ENCODE measurements around the gene ARF3.

ARF3 gene

GRCh38 chr12:48961801-48962200 is 4.5 kb upstream of the ARF3 start:
- DNase-seq: no peak

- DNase-seq: no peak
Observed at GRCh38 chr12:48961331-48961730, 4.0 kb upstream of the ARF3 start.

GRCh38 chr12:48960834-48961233 is 3.5 kb upstream of the ARF3 start:
- DNase-seq: no peak

- no peak for DNase-seq
Observed at GRCh38 chr12:48958049-48958388, 732 bp upstream of the ARF3 start.

DNA sequence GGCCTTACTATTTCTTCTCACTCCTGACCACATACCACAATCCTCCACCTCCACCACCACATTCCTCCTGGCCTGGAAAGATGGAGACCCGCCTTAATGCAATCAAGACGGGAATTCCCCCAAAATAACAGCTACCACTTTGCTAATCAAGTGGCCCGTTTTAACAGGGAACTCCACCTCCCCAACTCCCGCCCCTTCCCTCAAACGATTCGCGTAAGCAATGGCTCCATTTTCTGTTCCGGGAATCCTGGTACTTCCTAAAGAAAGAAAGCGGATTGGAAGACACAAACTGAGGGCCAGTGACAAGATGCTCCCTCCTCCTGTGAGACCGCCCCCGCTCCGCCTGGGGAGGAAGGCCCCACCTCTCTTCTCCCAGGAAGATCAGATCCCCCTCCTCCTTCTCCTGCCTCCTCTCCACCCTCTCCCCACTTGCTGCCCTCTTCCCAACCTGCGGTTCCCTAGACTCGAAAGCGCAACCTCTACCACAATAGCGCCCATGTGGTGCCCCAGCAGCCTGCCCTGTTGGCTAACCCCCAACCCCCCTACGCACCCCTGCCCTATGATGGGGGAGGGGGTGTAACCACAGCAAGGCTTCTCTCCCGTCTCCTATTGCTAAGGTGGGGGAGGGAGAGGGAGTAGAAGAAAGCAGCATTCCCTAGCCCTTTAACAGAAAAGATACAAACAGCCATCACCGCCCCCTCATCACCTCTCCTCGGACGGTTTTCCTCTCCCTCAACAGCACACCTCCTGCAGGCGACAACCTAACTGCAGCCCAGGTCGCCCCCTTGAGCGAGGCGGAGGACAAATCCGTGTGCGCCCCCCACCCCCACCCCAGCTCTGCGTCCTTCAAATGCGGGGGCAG is 777 bp downstream of the ARF3 start:
- DNase-seq: peak; percentile 56

GRCh38 chr12:48954841-48955501 is 2.3 kb downstream of the ARF3 start:
- DNase-seq: no peak

- DNase-seq: no peak
Observed at GRCh38 chr12:48954061-48954460, 3.2 kb downstream of the ARF3 start.

DNA sequence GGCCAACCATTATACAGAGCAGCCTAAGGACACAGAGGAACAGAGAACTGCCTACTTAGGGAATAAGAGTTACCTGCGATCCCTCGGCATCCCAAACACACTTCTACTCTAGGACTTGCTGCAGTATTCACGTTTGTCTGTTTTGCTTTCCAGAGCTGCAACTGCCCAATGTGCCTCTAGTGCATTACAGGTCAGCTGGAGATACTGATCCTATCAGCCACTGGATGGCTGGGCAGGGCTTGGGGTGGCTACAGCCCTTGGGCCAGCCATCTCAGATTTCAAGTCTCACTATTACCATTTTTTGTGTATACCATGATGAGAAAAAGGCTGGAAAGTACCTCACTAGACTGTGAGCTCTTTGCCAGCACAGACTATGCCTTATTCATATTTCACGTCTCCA is 4.6 kb downstream of the ARF3 start:
- no peak for DNase-seq

DNA sequence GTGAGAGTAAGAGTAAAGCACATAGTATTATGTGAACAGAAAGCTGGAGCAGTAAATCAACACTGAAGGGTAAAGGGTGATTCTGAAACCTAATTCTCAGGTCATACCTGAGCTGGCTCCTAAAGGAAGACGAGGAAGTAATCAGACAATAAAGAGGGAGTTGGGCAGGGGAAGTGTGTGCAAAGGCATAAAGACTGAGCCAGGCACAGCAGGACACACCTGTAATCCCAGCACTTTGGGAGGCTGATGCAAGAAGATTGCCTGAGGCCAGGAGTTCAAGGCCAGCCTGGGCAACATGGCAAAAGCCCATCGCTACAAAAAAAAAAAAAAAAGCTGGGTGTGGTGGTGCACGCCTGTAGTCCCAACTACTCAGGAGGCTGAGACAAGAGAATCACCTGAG is 9.6 kb downstream of the ARF3 start:
- DNase-seq: no peak

GRCh38 chr12:48946943-48947342 is 10.3 kb downstream of the ARF3 start:
- DNase-seq: no peak

DNA sequence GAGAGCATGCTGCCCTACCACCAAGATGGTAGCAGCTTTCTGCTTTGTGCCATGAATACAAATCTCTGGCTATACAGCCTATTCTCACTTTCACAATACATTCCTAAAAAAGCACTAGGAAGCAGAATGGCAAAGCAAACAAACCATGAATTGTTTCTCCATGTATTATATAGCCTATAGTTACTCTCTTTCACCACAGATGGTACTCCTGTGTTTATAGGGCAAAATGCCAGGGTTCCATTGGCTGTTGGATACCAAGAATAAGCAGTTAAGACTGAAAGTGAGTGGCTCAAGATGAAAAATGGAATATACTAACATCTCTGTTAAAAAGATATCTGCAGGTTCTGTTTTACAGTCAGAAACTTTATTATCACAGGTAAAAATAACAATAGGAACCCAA is 11.1 kb downstream of the ARF3 start:
- DNase-seq: no peak

DNA sequence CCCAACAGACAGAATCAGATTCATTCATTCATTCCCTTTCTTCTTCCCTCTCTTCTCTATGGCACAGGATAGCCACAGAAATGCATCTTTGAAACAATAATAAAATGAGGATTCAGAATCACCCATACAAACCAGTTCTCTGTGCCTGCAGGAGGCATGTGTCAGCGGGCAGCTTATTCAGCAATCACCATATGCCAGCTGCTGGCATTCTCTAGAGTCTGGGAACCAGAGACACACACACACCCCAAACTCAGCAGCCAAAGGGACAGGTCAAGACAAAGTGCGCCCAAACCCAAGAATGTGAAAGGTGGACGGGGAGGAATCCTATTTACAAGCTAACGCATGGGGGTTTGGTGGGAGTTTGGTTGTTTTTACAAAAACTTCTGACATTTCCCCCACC is 14.1 kb downstream of the ARF3 start:
- no peak for DNase-seq

GRCh38 chr12:48940181-48940580 is 17.1 kb downstream of the ARF3 start:
- DNase-seq: no peak

GRCh38 chr12:48938805-48939204 is 18.5 kb downstream of the ARF3 start:
- DNase-seq: no peak

DNA sequence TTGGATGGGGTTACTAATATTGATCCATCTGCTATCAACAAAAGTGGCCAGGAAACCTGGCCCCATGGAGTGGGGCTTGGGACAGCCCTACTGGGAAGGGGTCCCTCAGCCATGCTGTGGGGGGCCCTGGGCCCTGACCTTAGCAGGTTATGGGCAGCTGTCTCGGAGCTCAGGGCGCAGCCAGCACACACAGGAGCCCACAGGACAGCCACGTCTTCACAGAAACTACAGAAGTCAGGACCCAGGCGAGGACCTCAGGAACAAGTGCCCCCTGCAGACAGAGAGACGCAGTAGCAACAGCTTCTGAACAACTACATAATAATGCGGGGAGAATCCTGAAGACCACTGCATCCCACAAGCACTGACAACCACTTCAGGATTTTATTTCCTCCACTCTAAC is 20.1 kb downstream of the ARF3 start:
- DNase-seq: no peak

- peak; percentile 32 for DNase-seq
Observed at GRCh38 chr12:48936379-48936979, 20.8 kb downstream of the ARF3 start.

GRCh38 chr12:48934312-48934706 is 23.0 kb downstream of the ARF3 start:
- DNase-seq: no peak

DNA sequence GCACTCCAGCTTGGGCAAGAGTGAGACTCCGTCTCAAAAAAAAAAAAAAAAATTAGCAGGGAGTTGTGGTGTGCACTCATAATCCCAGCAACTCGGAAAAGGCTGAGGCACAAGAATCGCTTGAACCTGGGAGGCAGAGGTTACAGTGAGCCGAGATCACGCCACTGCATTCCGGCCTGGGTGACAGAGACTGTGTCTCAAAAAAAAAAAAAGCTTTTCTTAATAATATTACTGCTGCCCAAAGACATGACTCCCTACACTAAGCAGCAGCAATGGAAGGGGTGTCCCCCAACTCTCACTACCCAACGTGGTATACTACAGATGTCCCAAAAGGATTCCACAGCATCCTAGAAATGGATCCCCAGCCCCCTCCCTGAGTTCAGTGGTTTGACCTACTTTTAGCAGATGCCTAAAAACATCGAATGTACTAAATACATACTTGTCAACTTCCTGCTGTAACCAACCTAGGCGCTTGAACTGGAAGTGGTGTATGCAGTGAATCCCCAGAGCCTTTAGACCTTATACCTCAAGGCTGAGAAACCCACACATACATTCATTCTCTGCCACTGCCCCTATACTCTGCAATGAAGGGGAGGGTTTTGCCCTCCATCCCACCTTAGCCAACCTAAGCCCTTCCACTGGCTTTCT is 23.5 kb downstream of the ARF3 start:
- DNase-seq: no peak

DNA sequence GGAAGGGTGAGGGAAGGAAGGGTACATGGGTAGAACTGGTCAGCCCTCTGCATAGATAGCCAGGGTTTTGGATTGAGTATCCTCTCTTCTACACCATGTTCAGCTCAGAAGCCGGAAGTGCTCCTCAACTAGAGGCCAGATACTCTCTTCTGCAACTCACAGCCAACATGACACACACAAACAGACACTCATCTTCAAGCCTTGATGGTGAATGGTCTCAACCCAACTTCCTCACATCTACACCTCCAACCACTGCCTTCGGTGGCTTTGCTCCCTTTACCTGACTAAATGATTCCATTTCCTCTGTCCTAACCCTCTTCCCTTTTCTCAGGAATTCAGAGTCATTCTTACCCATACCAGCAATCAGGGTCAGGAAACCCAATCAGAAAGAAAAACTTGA is 24.4 kb downstream of the ARF3 start:
- no peak for DNase-seq

- DNase-seq: no peak
Observed at GRCh38 chr12:48930475-48930874, 26.8 kb downstream of the ARF3 start.

DNA sequence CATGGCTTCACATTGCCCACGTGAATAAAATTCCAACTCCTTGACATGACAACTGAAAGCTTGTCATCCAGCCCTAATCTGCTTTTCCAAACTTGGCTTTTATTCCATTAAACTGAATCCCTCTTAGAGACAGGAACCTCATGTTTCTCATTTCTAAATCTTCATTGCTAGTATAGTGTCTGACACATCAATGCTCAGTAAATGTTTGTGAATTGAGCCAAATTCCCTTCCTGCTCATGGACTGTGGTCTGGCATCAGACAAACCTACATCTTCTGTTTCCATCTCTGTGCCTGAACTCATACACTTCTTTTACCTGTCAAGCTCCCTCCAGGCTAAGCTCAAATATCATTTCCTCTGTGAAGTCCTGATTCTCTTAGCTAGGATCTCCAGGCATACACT is 27.7 kb downstream of the ARF3 start:
- DNase-seq: no peak

DNA sequence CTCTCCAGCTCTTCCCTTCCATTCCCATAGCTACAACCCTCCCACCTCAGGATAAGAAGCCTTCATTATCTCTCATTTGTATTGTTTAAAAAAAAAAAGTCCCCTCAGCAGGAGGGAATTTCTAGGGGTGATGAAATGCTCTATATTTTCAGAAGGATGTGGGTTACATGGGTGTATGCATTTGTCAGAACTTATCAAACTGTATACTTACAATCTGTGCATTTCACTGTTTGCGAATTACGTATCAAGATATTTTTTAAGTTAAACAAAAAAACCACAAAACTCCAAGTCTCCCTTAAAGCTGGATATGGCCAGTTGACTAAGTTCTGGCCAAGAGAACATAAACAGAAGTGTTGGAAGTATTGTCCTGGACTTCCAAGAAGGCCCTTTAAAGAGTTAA is 30.0 kb downstream of the ARF3 start:
- DNase-seq: no peak

DNA sequence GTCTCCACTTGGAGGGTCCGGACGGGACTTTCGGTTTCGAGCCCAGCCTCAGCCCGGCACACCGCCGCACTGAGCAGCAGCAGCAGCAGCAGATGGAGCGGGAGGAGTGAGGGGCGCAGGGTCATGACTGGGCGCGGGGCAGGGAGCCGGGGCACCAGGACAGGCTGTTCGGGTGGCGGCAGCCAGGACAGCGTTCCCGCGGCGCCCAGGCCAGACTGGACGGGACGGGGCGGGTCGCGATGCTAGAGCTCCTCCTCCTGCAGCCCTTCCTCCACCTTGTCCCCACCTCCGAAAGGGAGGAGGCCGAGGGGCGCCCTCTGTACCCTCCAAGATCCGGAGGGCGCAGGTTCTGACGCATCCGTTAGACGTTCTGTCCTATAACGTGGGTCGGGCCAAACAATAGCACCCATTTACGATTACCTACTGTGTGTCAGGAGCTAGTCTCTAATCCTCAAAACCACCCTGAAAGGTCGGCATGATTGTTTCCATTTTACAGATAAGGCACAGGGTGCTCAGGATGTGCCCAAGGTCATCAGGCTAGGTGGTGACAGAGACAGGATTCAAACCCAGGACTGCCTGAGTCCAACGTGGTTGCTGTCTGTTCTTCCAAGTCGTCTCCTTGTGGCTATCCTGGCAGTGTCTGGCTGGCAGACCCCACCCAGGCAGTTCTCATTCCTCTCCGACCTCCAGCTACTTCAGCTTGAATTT is 31.8 kb downstream of the ARF3 start, which contains the start of gene FKBP11:
Gene FKBP11 (minus strand): TSS at position 189 of the 708 bp plus-strand sequence. CDS start 64 bp downstream, at position 125.
- DNase-seq: no peak

Data from NCI-H1436 (cell line).